ENCODE data around the gene LMF1. TPM values are rescaled to one million over a fixed set of nuclear protein-coding genes. Genes with fewer than 3 reads are reported as not detected.

The LMF1 gene
- total and polyA plus RNA-seq, 2 of the 8 experiments (the other 6 are each of a cell fraction or from before 2014, with no cell fraction given), result 3.5 to 9.1 TPM

- H3K23ac ChIP-seq (ENCODE audit: insufficient read length), result no peak overlapping the region
- H2BK20ac ChIP-seq (ENCODE audit: low read length), result no peak overlapping the region
- no peak overlapping the region for H3K56ac ChIP-seq (replicated peaks; ENCODE audit: insufficient read length, low read depth, low read length)
- H3K23me2 ChIP-seq (ENCODE audit: low read depth, low read length), result no peaks in the 10 kb centered on the region
- no peaks in the 10 kb centered on the region for H3K27me3 ChIP-seq (replicated peaks in 1 of 4; ENCODE audit: control insufficient read depth in 3 of 4, extremely low read depth in 1 of 4, insufficient read depth in 3 of 4, low read length in 3 of 4)
- H3K9ac ChIP-seq (replicated peaks in 1 of 4; ENCODE audit: extremely low read depth in 1 of 4, low read depth in 3 of 4, low read length in 3 of 4), result no peak overlapping the region
- H3K14ac ChIP-seq (ENCODE audit: insufficient read length), result no peak overlapping the region
- 90% methylated on average over 7 of the region's 7 CpGs; no CpG with 5 or more reads in 1 of the 2 experiments for WGBS, 2 experiments (ENCODE audit: extremely low coverage in 1 of 2, insufficient coverage in 1 of 2, insufficient read length in 1 of 2, insufficient replicate concordance in 2 of 2, low coverage in 1 of 2, low lambda C conversion rate in 2 of 2, missing lambda C conversion rate in 1 of 2)
- H3K4me3 ChIP-seq (ENCODE audit: extremely low read depth in 1 of 4, insufficient read depth in 2 of 4, low read depth in 3 of 4, low read length in 4 of 4), result no peak overlapping the region
- H2AK5ac ChIP-seq (ENCODE audit: low read depth, low read length), result no peak overlapping the region
- no peak overlapping the region for H3K4me2 ChIP-seq (ENCODE audit: insufficient read depth in 1 of 2, low read depth in 2 of 2, low read length in 2 of 2)
- H2BK12ac ChIP-seq (ENCODE audit: low read depth, low read length), result no peak overlapping the region
- no peaks in the 10 kb centered on the region for H3K4me1 ChIP-seq (replicated peaks in 1 of 4; ENCODE audit: control insufficient read depth in 3 of 4, insufficient read depth in 4 of 4, low read length in 3 of 4)
- no peak overlapping the region for H4K8ac ChIP-seq (ENCODE audit: extremely low read depth, insufficient read depth, low read length)
- DNase-seq (ENCODE audit: low read depth in 1 of 2, low spot score in 2 of 2) (no peak), FAIRE-seq (no peak)
- H3K4ac ChIP-seq (replicated peaks; ENCODE audit: insufficient read length, low read depth, low read length), result no peak overlapping the region
- POLR2A ChIA-PET (ENCODE audit: partially characterized antibody), result interaction anchor here (0.6 kb wide), 1 partner anchor 101 kb away, joined by 3 read pairs; no protein-coding TSS in a partner anchor
- H3K36me3 ChIP-seq (ENCODE audit: control insufficient read depth in 2 of 4, insufficient read depth in 4 of 4, low read length in 3 of 4), result no peaks in the 10 kb centered on the region
- H3K9me3 ChIP-seq (ENCODE audit: insufficient read depth in 2 of 2, low read depth in 1 of 2, low read length in 1 of 2), result peaks cover 0 to 9% of the 10 kb centered on the region in 2 experiments; a peak in 1 of 4 replicates
- H3K79me1 ChIP-seq (ENCODE audit: low read depth, low read length), result no peaks in the 10 kb centered on the region
- H2BK15ac ChIP-seq (ENCODE audit: low read length), result no peak overlapping the region
- H3K27ac ChIP-seq (ENCODE audit: low read depth, low read length), result no peak overlapping the region
- H2AFZ ChIP-seq (ENCODE audit: low read length), result no peak overlapping the region
- no peaks in the 10 kb centered on the region for H4K20me1 ChIP-seq (replicated peaks in 1 of 2; ENCODE audit: control insufficient read depth in 1 of 2, insufficient read depth in 2 of 2, low read length in 2 of 2)
- H3K18ac ChIP-seq (ENCODE audit: extremely low read depth, low read length), result no peak overlapping the region
- H4K5ac ChIP-seq (ENCODE audit: insufficient read length, low read depth, low read length), result no peak overlapping the region
- H2BK5ac ChIP-seq (ENCODE audit: low read depth, low read length), result no peak overlapping the region
- H4K91ac ChIP-seq (replicated peaks; ENCODE audit: insufficient read length, low read length), result no peak overlapping the region
- no peak overlapping the region for H2BK120ac ChIP-seq (replicated peaks; ENCODE audit: low read depth, low read length)
- CTCF ChIA-PET (ENCODE audit: partially characterized antibody), result no interaction called here
- H3K79me2 ChIP-seq (ENCODE audit: control insufficient read depth in 1 of 2, insufficient read depth in 2 of 2, low read length in 2 of 2), result no peaks in the 10 kb centered on the region
- TF ChIP-seq POLR2A (IDR thresholded peaks at IDR 0.05; ENCODE audit: control extremely low read depth in 1 of 2, low read depth in 2 of 2, low read length in 2 of 2) (no peak), RXRA (IDR thresholded peaks at IDR 0.05; ENCODE audit: insufficient read depth, low read depth, low read length) (no peak), CBX5 (IDR thresholded peaks at IDR 0.05; ENCODE audit: low read depth, low read length) (no peak), E2F6 (IDR thresholded peaks at IDR 0.05) (no peak), RFX5 (IDR thresholded peaks at IDR 0.05; ENCODE audit: borderline replicate concordance, low read depth, low read length) (no peak), SIN3A (conservative IDR thresholded peaks at IDR 0.05 in 1 of 2, IDR thresholded peaks at IDR 0.05 in 1 of 2; ENCODE audit: low read depth in 1 of 2, low read length in 2 of 2) (no peak), BRCA1 (IDR thresholded peaks at IDR 0.05; ENCODE audit: low read depth, low read length) (no peak), SP4 (IDR thresholded peaks at IDR 0.05; ENCODE audit: low read length) (no peak), SUZ12 (IDR thresholded peaks at IDR 0.05; ENCODE audit: low read length) (no peak), BACH1 (IDR thresholded peaks at IDR 0.05; ENCODE audit: low read length) (no peak), HDAC2 (IDR thresholded peaks at IDR 0.05; ENCODE audit: borderline replicate concordance in 1 of 2, low read depth in 2 of 2, low read length in 2 of 2) (no peak), EP300 (IDR thresholded peaks at IDR 0.05; ENCODE audit: borderline replicate concordance in 1 of 2, low read depth in 2 of 2, low read length in 2 of 2) (no peak), GTF2F1 (IDR thresholded peaks at IDR 0.05; ENCODE audit: borderline replicate concordance, low read depth, low read length) (no peak), CHD1 (IDR thresholded peaks at IDR 0.05; ENCODE audit: low read depth, low read length) (no peak)
Measured at GRCh38 chr16:900211-900610, 70.6 kb downstream of the LMF1 start.

Measured in H1 (cell line).